GM10266 (cell line): Measurements from ENCODE around the gene SYCP2.

Experiments
- DNase-seq: peaks from one replicate; pipeline ENCODE4 v3.0.0; 2012; ENCODE audit errors: extremely low spot score
- CTCF ChIP-seq: IDR thresholded peaks from 2 replicates; pipeline ENCODE4 v1.5.1; 2012; ENCODE audit warnings: mild to moderate bottlenecking, low read depth; ENCODE audit not compliant: control insufficient read depth, insufficient read depth; ENCODE audit errors: missing control alignments

SYCP2 gene

GRCh38 chr20:59873409-59873808 is 60.0 kb downstream of the SYCP2 start:
- no peak for TF ChIP-seq CTCF
- DNase-seq: no peak

- DNase-seq: no peak
- no peak for TF ChIP-seq CTCF
These were observed 62.3 kb downstream of the SYCP2 start for GRCh38 chr20:59871096-59871495.

- DNase-seq: no peak
- no peak for TF ChIP-seq CTCF
These were observed 67.1 kb downstream of the SYCP2 start for GRCh38 chr20:59866338-59866737.

- no peak for TF ChIP-seq CTCF
- no peak for DNase-seq
These were observed 68.7 kb downstream of the SYCP2 start for GRCh38 chr20:59864726-59865125.

GRCh38 chr20:59863058-59863457 is 70.4 kb downstream of the SYCP2 start:
- no peak for TF ChIP-seq CTCF
- no peak for DNase-seq

- no peak for TF ChIP-seq CTCF
- DNase-seq: no peak
These were observed 72.0 kb downstream of the SYCP2 start for GRCh38 chr20:59861401-59861800.

- no peak for DNase-seq
- TF ChIP-seq CTCF: no peak
These were observed 75.0 kb downstream of the SYCP2 start for GRCh38 chr20:59858425-59858824.
